ENCODE data around the gene COL6A1.

DNA sequence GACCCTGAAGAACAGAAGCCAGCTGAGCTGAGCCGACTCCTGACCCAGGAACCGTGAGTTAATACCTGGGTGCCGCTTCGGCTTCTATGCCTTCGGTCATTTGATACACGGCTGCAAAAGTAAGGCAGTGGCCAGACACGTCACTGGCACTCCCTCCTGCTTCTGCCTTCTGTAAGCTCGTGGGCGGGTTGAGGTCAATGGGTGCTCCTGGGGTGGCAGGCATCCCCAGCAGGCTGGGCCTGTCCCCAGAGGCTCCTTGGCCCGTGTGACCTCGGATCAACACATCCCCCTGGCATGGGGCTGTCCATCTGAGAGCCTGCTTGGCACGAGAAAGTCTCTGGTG is 35.7 kb upstream of the COL6A1 start:
- TF ChIP-seq, protein P1, sequence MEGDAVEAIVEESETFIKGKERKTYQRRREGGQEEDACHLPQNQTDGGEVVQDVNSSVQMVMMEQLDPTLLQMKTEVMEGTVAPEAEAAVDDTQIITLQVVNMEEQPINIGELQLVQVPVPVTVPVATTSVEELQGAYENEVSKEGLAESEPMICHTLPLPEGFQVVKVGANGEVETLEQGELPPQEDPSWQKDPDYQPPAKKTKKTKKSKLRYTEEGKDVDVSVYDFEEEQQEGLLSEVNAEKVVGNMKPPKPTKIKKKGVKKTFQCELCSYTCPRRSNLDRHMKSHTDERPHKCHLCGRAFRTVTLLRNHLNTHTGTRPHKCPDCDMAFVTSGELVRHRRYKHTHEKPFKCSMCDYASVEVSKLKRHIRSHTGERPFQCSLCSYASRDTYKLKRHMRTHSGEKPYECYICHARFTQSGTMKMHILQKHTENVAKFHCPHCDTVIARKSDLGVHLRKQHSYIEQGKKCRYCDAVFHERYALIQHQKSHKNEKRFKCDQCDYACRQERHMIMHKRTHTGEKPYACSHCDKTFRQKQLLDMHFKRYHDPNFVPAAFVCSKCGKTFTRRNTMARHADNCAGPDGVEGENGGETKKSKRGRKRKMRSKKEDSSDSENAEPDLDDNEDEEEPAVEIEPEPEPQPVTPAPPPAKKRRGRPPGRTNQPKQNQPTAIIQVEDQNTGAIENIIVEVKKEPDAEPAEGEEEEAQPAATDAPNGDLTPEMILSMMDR (IDR thresholded peaks at IDR 0.05; ENCODE audit: low read length), result no peak
- TF ChIP-seq EZH2 (IDR thresholded peaks at IDR 0.05; ENCODE audit: borderline replicate concordance, low read length), result no peak
